IPS-NIHi7 (cell line): ENCODE results near the gene MAPKAP1.
"Not testable (repeated sequence)": the region's sequence is repeated elsewhere in the genome, so short reads cannot be mapped to it uniquely, and the experiment has no call there.

Experiments
- DNase-seq: peaks from one replicate; pipeline ENCODE4 v3.0.0; 2012; ENCODE audit warnings: mixed read lengths; ENCODE audit errors: extremely low spot score

Gene MAPKAP1

DNA sequence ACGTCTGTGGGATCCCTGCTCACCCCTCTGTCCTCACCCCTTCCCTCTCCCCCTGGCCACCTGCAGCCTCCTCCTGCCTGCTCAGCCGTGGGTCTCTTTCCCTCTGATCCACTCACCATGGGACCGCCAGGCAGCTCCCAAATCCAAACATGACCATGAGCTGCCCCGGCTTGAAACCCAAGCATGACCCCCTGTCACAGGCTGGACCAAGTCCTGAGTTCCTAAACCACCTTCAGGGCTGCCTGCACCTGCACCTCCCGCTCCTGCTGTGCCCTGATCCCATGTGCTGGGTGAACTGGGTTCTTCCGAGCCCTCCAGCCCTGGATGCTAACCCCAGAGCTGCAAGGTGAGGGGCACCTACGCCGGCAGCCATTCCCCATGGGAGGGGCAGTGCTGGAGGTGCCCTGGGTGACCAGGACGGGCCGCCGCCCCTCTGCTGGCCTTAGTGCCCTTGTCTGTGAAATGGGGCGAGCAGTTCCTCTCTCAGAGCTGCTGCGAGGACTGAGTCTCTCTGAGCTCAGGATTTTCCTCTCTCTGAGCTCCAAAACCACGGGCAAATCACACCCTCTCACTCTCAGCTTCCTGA lies 295.7 kb downstream of the MAPKAP1 start:
- no peak for DNase-seq

GRCh38 chr9:125410522-125410894 lies 296.5 kb downstream of the MAPKAP1 start:
- no peak for DNase-seq

GRCh38 chr9:125409637-125410521 lies 297.1 kb downstream of the MAPKAP1 start:
- peak; percentile 75 for DNase-seq

DNA sequence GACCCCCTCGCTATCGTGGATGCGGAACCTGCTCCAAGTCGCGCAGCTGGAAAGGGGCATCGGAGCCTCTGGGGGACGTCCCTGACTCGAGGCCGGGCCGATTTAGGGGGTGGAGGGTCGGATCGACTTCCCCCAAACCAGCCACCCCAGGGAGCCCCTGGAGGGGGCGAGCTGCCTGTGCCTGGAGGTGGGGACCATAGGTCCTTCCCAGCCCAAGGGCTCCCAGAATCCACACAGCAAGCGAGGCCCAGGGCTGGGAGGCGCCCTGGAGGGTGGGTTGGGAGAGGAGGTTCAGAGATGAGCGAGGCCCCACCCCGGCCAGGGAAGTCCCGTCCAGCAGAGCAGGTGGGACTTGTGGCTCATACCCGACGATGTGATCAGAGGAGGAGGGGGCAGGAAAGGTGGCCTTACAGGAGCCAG lies 297.8 kb downstream of the MAPKAP1 start:
- DNase-seq = peak; percentile 61

DNA sequence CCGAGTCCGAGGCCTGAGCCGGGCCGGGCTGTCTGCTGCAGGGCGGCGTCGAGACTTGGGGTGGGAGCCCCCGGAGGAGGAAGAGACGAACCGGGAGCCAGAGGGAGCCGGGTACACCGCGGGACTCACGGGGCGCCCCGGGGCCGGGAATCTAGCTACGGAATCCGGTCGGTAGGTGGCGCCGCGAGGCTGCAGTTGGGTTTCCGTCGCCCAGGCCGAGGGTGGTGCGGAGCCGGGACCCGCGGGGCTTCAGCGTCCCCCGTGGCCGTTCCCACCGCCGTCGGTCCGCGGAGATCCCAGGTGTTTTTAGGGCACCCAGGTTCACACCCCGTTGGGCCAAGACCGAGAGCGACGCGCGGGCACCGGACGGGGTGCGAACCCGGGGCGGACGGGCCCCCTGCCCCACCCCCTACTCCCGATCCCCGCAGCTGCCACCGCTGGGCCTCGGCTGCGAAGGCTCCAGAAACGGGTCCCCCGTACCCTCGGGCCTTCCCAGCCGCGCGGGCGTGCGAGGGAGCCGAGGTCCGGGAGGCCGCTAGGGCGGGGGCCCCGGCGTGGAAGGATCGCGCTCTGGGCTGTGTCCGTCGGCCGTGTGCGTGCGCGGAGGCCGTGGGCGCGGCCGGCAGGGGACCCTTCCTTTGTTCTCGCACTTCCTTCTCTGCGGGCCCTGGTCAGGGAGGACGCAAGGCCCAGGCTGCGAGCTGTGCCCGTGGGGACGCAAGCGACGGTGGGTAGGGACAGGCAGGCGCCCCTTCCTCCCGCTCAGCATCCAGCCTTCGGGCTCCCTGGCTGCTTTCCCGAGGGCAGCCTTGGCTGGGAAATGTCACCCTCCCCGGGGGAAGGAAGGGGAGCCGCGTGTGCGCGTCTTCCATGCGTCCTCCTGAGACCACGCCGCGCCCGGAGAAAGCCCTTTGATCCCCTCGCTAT lies 298.8 kb downstream of the MAPKAP1 start:
- peak; percentile 93 for DNase-seq

DNA sequence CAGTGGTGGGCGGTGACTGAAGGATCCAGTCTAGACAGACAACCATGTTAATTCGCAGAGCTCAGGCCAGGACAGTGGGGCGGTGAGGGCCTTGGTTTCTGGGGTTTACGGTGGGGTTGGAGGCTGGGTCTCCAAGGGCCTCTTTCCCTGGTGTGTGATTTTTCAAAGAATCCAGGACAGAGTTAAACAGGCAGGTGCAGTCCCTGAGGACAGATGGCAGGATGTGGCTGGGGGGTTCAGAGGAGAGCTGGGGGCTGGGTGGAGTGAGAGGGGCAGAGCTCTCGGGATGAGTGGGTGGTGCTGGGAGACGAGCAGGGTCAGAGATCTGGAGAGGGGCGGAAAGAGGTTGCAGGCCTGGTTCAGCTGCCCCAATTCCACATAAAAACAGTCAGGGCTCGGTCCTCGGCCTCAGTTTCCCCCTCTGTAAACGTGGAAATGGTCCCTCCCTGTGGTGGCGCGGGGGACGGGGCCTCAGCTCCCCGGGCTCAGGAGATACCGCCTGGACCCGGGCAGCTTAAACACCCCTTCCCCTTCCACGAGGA lies 299.5 kb downstream of the MAPKAP1 start:
- DNase-seq = no peak

DNA sequence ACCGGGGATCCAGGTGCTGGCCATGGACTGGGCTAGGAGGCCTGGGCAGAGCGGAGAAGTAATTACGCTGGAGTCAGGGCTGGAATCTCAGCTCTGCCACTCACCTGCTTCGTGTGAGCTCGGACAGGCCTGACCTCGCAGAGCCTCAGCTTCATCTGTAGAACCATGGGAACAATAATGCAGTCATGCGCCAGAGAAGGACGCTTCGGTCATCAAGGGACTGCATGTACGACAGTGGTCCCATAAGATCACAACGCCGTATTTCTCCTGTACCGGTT lies 300.3 kb downstream of the MAPKAP1 start:
- no peak for DNase-seq

DNA sequence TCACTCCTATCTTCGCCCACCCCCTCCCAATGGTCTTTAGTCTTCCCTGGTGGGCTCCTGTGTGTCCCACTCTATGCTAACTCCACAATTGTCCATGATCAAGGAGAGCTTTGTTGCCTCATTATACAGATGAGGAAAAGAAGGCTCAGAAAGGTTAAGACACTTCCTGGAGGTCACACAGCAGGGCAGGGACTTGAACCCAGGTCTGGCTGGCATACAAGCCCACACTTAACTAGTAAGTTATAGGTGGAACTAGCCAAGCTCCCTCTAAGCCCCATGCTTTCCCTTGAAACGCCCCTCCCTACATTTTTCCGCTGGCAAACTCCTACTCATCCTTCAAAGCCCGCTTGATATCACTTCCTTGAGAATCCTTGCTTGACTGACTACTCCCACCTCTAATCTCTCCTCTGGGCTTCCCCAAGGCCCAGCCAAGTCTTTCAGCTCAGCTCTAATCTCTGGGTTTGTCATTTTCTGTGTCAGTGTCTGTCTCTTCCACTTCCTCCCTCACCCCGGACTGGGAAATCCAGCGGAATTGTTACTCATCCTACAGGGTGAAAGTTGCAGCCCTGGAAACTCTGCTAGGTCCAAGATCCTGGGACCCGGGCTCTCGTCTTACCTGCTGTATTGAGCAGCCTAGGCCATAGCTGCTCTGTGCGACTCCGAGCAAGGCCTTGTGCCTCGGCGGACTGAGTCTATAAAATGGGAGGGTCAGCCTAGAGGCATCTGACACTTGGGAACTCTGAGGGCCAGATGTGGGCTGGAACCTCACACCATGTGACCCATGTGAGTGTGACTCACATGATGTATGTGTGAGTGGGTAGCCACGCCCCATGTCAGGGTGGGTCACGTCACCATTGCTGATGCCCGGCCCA lies 300.8 kb downstream of the MAPKAP1 start:
- no peak for DNase-seq

DNA sequence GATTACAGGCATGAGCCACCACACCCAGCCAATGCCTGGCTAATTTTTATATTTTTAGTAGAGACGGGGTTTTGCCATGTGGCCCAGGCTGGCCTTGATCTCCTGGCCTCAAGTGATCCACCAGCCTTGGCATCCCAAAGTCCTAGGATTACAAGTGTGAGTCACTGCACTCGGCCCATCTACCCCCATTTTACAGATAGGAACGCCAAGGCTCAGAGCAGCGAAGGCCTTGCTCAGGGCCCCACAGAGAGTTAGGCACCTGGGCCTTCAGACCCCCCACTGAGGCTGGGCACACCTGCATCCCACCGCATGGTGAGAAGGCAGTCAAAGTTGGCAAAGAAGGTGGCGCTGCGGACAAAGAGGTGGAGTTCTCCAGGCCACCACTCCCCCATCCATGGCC lies 302.3 kb downstream of the MAPKAP1 start:
- no peak for DNase-seq

- DNase-seq = no peak
Observed at GRCh38 chr9:125400725-125401716, 306.0 kb downstream of the MAPKAP1 start.

DNA sequence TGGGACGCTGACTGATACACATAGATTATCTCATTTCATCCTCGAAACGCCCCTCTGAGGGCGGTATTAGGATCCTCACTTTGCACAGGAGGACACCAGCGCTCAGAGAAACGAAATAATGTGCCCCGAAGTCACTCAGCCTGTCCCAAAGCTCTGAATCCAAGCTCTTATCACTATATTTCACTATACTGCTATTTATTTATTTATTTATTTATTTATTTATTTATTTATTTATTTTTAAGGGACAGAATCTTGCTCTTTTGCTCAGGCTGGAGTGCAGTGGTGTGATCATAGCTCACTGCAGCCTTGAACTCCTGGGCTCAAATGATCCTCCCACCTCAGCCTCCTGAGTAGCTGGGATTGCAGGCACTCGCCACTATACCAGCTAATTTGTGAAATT lies 306.8 kb downstream of the MAPKAP1 start:
- not testable (repeated sequence) for DNase-seq

DNA sequence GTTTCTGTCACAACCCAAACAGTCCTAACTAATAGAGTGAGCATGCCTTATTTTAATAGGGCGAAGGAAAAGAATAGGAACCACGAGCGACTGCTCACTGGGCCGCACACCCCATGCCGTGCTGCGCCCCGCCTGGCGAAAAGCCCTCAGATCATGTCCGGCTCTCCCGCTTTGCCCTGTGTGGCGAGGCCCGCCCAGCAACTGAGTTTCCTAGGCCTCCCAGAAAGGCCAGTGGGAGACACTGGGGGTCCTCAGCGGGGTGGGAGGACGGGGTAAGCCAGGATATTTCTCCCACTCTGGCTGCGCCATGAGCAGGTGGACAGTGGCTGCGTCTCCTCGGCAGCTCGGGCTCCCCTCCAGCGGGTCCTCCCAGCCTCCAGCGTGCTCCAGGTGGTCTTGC lies 307.3 kb downstream of the MAPKAP1 start:
- no peak for DNase-seq

DNA sequence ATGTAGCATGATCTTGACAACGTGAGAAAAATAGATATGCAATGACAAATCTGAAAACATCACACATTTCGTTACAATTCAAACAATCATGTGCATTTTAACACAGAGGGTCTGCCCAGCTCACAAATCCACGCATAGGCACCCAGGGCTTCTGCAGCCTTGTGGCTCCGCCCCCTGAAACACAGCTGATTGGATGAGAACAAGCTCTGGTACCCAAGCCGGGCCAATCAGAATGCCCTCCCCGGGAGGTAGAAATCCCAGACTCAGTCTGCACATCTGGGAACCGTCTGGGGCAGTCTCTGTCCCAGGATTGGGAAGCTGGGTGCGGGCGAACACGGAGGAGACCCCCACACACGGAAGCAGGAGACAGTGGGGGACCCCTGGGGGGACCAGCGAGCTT lies 307.8 kb downstream of the MAPKAP1 start:
- DNase-seq = no peak

DNA sequence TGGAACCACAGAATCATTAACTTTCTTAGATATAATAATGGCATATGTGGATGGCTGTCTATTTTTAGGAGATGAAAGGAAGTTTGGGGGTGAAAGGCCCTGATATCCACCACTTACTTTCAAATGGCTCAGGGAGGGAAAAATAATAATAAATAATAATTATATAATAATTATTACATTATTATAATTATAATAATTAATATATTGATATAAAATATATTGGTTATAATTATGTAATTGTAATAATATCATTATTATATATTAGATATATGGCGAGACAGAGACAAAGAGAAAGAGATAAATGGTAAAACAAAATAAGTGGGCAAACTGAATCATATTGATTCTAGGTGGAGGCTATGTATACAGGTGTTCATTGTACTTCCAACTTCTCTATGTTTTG lies 308.8 kb downstream of the MAPKAP1 start:
- DNase-seq = no peak

GRCh38 chr9:125397736-125398135 lies 309.3 kb downstream of the MAPKAP1 start:
- DNase-seq = no peak

GRCh38 chr9:125396799-125397198 lies 310.2 kb downstream of the MAPKAP1 start:
- DNase-seq = no peak

DNA sequence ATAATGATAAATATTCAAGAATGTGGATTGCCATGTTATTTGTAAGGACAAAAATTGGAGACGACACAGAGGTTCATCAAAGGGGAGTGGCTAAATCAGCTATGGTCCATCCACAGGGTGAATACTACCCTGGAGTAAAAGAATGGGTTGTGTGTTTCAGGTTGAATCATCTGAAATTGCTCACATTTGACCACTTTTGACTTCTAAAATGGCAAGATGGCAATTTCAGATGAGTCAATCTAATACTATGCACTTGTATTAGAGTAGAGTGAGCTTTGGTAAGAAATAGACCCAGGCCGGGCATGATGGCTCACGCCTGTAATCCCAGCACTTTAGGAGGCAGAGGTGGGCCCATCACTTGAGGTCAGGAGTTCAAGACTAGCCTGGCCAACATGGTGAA lies 313.6 kb downstream of the MAPKAP1 start:
- no peak for DNase-seq

GRCh38 chr9:125391704-125392103 lies 315.3 kb downstream of the MAPKAP1 start:
- DNase-seq = no peak

DNA sequence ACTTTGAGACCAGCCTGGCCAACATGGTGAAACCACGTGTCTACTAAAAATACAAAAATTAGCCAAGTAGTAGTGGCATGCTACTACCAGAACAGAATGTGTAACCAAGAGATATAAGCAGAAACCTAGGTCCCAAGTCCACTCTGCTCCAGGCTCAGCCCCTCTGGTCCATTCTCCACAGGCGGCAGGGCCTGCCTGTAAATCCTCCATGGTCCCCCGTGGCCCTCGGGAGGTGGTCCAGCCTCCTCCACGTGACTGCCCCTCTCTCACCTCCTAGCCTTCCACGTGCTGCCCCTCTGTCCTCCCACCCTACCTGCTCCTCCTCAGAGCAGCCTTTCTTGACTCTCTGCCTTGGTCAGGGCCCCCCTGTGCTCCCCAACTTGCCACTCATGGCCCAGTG lies 318.0 kb downstream of the MAPKAP1 start:
- no peak for DNase-seq
